HG03095 (cell line): Measurements from ENCODE around the gene AFMID.
"Not testable (repeated sequence)": the region's sequence is repeated elsewhere in the genome, so short reads cannot be mapped to it uniquely, and the experiment has no call there.

Experiments
- ATAC-seq: cut with Tn5 transposase; IDR thresholded peaks from one replicate; pipeline ENCODE4 v1.9.1; 2021; ENCODE audit warnings: moderate library complexity; ENCODE audit not compliant: unreplicated experiment

AFMID gene

DNA sequence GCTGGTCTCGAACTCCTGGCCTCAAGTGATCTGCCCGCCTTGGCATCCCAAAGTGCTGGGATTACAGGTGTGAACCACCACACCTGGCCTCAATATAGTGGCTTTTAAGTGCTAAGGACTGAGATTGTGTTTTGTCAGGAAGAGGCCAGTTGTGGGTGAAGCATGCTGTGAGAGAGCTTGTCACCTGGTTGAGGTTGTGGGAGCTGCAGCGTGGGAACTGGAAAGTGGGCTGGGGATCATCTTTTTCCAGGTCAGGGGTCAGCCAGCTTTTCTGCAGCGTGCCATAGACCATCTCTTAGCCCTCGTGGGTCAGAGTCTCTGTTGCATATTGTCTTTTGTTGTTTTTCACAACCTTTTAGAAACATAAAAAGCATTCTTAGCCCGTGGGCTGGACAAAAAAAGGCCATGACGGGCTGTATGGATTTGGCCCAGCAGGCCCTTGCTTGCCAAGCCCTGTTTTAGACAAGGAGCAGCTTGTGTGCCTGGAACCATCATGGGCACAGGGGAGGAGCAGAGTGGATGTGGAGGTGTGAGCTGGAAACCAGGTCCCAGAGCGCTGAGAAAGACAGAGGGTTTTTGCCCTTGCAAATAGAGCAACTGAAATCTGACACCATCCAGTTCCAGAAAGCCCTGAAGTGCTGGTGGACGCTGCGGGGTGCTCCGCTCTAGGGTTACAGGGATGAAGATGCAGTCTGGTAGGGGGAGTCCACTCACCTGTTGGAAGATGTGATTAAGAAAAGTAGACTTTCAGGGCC, 32.4 kb downstream of the AFMID start:
- ATAC-seq, result no peak

DNA sequence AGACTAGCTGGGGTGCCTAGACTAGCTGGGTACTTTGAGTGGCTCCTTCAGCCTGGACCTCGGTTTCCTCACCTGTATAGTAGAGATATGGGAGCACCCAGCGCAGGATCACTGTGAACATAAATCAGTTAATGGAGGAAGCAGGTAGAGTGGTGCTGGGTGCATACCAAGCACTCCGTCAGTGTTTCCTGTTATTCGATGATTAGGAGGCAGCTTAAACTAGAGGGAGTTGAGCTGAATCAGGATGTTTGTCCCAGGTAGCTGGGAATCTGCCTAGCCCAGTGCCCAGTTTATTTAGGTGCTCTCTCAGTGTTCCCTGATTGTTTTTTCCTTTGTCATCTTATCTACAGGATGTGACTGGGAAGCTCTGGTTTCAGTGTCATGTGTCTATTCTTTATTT, 35.9 kb downstream of the AFMID start:
- no peak for ATAC-seq

DNA sequence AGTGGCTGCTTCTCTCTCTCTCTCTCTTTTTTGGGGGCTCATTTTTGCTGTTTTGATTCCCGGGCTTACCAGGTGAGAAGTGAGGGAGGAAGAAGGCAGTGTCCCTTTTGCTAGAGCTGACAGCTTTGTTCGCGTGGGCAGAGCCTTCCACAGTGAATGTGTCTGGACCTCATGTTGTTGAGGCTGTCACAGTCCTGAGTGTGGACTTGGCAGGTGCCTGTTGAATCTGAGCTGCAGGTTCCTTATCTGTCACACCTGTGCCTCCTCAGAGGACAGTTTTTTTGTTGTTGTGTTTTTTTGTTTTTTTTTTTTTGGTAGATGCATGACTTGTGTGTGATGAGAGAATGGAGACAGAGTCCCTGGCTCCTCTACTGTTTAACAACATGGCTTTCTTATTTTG, 36.6 kb downstream of the AFMID start:
- no peak for ATAC-seq

DNA sequence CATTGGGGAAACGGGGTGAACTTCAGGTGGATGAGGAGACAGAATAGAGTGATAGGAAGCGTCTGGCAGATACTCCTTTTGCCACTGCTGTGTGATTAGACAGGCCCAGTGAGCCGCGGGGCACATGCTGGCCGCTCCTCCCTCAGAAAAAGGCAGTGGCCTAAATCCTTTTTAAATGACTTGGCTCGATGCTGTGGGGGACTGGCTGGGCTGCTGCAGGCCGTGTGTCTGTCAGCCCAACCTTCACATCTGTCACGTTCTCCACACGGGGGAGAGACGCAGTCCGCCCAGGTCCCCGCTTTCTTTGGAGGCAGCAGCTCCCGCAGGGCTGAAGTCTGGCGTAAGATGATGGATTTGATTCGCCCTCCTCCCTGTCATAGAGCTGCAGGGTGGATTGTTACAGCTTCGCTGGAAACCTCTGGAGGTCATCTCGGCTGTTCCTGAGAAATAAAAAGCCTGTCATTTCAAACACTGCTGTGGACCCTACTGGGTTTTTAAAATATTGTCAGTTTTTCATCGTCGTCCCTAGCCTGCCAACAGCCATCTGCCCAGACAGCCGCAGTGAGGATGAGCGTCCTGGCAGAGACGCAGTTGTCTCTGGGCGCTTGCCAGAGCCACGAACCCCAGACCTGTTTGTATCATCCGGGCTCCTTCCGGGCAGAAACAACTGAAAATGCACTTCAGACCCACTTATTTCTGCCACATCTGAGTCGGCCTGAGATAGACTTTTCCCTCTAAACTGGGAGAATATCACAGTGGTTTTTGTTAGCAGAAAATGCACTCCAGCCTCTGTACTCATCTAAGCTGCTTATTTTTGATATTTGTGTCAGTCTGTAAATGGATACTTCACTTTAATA, 37.3 kb downstream of the AFMID start:
- no peak for ATAC-seq

DNA sequence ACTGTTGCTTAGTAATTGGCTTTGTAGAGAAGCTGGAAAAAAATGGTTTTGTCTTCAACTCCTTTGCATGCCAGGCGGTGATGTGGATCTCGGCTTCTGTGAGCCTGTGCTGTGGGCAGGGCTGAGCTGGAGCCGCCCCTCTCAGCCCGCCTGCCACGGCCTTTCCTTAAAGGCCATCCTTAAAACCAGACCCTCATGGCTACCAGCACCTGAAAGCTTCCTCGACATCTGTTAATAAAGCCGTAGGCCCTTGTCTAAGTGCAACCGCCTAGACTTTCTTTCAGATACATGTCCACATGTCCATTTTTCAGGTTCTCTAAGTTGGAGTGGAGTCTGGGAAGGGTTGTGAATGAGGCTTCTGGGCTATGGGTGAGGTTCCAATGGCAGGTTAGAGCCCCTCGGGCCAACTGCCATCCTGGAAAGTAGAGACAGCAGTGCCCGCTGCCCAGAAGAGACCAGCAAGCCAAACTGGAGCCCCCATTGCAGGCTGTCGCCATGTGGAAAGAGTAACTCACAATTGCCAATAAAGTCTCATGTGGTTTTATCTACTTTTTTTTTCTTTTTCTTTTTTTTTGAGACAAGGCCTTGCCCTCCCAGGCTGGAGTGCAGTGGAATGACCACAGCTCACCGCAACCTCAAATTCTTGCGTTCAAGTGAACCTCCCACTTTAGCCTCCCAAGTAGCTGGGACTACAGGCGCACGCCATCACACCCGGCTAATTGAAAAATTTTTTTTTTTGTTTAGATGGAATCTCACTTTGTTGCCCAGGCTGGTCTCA, 38.1 kb downstream of the AFMID start:
- ATAC-seq, result no peak

DNA sequence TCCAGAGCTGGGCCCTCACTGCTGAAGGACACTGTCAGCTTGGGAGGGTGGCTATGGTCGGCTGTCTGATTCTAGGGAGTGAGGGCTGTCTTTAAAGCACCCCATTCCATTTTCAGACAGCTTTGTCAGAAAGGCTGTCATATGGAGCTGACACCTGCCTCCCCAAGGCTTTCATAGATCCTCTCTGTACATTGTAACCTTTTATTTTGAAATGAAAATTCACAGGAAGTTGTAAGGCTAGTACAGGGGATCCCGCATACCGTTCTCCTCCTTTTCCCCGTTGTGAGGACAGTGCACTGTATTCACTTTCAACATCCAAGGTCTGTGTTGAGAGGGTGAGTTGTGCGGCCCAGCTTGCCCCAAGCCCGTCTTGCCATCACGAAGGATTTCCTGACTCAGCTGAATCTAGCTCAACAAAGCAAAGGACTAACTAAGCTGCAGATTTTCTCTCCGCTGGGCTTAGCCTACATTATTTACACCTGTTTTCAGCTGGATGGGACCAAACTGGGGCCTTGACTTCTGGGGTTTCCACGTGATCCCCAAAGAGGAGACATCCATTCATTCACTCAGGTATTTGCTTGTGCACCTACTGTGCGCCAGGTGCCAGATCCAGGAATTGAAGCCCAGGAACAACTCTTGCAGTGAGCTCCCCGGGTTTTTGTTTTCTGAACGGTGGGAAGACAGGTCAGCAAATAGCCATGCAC, 39.0 kb downstream of the AFMID start:
- no peak for ATAC-seq

DNA sequence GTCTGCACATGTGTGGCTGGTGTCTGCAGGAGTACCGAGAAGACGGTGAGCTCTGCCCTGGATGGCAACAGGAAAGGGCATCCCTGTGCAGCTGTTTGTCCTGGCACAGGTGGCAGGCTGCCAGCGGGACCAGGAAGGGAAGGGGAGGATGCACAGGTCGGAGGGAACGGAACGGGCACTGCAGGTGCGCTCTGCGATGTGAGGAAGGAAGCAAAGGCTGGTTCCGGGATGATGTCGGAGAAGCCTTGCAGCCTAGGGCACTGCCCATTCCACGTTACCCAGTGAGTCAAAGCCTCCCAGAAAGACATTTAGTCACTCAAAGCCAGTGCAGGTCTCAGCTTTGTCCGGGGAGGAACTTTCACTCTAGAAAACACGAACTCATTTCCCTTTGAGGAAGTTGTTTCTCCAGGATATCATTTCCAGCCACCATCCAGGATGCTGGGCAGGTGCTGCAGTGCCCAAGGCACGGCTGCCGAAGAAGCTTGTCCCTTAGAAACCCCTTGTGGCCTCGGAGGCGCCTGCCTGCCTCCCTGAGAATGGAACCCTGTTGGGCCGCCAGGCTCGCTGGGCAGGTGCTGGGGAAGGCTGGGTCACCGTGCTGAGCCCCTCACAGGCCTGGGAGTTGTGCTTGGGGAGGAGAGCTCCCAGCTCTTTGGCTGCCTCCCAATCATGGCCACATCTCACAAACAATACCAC, 39.7 kb downstream of the AFMID start:
- ATAC-seq, result no peak

DNA sequence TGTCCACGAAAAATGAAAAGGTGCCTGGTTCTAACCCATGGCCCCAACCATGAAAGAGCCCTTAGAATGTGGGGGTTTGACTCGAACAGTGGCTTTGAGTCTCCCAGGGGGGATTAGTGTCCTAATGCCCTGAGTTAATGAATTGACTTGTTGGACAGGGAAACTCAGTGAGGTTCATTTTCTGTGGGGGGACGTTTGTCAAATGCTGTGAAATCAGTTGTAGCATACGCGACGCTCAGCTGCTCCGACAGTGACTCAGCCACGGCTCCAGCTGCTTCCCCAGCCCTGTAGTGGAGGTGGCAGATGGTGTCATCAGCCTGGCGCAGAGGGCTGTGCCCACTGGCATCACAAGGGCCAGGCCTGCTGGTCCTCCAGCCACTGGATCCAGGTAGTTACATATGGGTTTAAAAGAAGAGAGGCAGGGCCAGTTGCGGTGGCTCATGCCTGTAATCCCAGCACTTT, 40.3 kb downstream of the AFMID start:
- ATAC-seq, result no peak

DNA sequence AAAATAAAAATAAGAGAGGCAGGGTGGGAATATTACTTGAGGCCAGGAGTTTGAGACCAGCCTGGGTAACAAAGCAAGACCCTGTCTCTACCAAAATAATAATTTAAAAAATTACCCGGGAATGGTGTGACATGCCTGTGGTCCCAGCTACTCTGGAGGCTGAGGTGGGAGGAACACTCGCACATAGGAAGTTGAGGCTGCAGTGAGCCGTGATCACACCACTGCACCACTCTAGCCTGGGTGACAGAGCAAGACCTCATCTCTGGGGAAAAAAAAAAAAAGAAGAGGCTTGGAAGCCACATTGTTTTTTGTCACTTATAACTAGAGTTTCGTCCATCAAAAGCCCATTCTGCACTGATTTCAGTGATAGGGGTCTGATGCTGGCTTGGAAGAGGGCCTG, 41.0 kb downstream of the AFMID start:
- no peak for ATAC-seq

DNA sequence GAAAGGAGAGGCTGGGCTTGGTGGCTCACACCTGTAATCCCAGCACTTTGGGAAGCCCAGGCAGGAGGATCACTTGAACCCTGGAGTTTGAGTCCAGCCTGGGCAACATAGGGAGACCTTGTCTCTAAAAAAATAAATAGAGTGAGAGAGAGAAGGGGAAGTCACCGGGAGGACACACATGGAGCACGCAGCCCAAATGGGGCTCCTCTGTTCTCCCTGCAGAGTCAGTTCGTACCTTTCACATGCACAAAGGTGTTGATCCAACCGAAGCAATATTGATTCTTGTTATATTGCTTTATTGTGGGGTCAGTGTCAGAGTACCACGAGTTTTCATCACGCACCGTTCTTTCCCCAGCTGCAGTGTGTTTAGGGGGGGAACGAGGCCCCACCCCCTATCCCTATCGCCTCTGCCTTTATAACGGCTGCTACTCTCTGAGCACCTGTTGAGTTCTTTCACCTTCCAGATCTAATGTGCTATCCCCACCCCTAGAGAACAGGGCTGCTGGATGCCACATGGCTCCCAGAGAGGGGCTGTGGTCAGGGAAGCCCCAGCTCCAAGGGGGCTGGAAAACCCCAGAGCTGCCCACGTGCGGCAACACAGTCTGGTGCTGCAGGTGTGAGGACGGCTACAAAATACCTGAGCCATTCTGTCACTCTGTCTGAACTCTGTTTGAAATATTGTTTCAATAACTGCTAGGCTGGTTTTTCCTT, 43.2 kb downstream of the AFMID start:
- ATAC-seq, result no peak

DNA sequence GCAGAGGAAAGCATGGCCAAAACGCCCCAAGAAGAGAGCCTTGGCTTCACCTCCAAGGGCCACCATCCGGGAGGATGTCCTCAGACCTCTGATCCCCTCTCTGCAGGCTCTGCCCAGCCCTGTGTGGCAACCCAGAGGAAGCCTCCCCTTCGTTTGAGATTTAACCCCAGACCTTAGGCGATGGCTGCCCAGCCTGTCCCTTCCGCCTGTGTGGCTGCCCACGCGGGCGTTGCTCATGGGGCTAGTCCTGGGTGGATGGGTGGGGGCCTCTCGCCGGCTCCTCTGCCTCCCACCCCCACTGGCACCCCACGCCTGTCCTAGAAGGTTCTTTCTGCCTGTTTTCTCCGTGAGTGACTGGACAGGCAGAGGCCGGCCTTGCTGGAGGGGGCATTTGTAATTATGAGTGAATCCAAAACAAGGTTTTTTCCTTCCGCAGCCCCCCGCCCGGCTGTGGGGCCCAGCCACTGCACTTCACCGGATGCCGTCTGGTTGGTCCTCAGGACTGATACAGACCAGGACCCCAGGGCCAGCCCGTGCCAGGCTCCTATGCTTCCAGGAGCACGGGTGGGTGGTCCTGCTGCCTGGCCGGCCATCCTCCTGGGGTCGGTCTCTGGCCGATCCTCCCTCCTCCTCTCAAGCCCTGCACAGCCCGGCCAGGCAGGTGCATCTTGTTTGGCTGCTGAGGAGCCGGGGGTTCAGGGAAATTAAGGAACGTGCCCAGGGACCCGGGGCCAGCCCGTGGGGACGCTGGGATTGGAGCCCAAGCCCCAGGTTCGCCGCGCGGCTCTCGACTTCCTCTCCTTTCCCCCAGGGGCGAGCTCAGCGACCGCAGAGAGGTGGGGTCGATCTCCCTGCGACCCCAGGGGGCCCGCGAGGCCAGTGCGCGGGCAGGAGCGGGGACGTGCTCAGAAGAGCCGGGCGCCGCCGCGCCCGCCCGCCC, 44.1 kb downstream of the AFMID start, which contains the start of gene TMEM235:
Gene TMEM235 (plus strand): TSS at position 636 of the 940 bp plus-strand sequence. CDS start 393 bp downstream, outside the sequence.
- no peak for ATAC-seq

DNA sequence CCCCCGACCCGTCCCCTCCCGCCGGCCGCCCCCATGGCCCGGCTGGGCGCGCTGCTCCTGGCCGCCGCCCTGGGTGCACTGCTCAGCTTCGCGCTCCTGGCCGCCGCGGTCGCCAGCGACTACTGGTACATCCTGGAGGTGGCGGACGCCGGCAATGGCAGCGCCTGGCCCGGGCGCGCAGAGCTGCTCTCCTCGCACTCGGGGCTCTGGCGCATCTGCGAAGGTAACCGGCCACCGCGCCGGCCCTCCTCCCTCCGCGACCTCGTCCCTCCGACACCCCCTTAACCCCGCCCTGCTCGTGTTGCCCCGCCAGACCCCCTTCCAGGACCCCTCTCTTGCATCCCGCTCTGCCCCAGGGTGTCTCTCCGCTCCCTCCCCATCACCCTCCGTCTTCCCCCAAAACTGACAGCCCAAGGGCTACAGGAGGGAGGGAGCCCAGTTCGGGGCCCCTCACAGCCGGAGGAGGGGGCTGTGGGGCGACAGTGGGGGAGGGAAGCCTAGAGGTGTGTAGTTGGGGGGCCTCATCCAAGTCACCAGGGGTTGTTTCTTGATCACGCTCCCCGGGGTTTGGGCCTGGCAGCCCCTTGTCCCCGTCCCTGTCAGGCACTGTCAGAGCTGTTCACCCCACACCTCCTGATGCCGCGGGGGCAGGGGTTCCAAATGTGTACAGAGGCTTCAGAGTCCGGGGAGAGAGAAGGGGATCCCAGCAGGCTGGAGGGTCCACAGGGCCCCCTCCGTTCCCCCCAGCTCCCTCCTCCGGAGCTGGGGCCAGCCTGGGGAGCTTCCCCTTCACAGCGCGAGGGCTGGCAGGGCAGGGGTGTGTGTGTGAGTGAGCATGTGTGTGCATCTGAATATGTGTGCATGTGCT, 45.1 kb downstream of the AFMID start:
- ATAC-seq, result no peak

DNA sequence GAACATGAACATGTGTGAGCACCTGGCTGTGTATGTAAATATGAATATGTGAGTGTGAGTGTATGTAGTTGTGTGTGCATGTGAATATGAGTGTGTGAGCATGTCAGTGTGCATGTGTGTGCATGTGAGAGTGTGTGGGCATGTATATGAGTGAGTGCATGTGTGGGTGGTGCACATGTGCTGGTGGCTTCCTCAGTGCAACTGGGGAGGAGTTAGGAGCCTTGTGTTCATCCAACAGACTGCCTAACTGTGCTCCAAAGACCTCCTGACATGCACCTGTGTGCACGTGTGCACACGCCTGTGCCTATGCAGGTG, 45.7 kb downstream of the AFMID start:
- no peak for ATAC-seq

DNA sequence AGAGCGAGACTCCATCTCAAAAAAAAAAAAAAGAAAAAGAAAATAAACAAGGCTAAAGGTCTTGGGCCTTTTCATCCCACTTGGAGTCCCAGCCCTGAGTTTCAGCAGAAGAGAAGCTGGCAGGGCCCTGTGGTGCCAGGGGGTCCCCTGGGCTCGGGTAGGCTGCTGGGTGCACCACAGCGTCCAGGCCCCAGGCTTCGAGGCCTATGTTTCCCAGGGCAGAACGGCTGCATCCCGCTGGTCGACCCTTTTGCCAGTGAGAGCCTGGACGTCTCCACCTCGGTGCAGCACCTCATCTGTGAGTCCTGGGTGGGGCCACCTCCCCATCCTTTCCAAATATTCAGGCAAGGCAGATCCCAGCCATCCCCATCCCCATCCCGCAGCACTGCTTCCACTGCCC, 46.5 kb downstream of the AFMID start:
- no peak for ATAC-seq

DNA sequence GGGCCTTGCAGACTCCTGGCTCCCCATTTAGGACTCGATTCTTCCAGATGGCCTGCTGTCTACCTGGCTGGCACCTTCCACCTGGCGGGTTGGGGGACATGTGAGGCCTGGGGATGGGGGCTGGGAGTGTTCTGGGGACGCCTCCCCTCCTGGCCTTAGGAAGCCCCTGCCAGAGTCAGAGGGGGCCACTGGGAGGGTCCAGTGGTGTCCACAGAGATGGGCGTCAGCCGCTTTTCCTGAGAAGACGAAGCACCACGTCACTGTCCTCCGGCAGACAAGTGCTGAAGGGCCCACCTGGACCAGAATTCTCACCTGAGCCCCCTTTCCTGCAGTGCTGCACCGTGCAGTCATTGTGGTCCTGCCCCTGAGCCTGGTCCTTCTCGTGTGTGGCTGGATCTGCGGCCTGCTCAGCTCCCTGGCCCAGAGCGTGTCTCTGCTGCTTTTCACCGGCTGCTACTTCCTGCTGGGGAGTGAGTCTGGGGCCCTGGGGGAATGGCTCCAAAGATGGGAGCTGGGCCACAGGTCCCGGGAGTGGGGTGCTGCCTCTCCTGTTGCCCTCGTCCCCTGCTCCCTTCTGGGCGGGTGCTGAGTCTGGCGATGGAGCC, 47.2 kb downstream of the AFMID start:
- ATAC-seq, result no peak

DNA sequence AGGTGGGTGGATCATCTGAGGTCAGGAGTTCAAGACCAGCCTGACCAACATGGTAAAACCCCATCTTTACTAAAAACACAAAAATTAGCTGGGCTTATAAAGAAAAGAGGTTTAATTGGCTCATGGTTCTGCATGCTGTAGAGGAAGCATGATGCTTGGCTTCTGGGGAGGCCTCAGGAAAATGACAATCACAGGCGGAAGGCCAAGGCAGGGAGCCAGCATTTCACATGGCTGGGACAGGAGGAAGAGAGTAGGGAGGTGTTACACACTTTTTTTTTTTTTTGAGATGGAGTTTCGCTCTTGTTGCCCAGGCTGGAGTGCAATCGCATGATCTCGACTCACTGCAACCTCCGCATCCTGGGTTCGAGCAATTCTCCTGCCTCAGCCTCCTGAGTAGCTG, 47.9 kb downstream of the AFMID start:
- not testable (repeated sequence) for ATAC-seq

DNA sequence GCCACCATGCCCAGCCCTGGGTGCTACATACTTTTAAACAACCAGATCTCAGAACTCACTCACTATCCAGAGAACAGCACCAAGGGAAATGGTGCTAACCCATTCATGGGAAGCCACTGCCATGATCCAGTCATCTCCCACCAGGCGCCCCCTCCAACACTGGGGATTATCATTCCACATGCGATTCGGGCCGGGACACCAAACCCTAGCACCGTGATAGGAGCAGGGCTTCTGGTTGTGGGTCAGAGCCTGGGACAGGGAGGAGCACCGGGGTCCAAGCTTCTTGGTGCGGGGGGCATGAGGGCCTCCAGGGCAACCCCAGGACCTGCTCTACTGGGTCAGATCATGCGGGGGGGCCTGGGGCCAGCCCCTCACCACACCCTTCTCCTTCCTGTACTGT, 48.7 kb downstream of the AFMID start:
- ATAC-seq, result no peak
